H9 (cell line): Measurements from ENCODE around the gene CD4. TPM values are rescaled to one million over a fixed set of nuclear protein-coding genes. Genes with fewer than 3 reads are reported as not detected.

Source experiments
- DNase-seq: peaks from one replicate; pipeline ENCODE4 v3.0.0-alpha.2; 2017
- H2AFZ ChIP-seq: one replicate; pipeline ENCODE4 v1.6.1; 2013; ENCODE audit warnings: mild to moderate bottlenecking, low read length, control low read depth, moderate library complexity
- H2AK5ac ChIP-seq: 2 replicates; pipeline ENCODE4 v1.6.1; 2013; ENCODE audit warnings: low read length, control low read depth, mixed read lengths; ENCODE audit not compliant: insufficient read length
- H2BK120ac ChIP-seq: one replicate; pipeline ENCODE4 v1.6.1; 2013; ENCODE audit warnings: low read depth, mild to moderate bottlenecking, low read length, control low read depth, inconsistent platforms; ENCODE audit not compliant: poor library complexity, severe bottlenecking
- H2BK12ac ChIP-seq: 2 replicates; pipeline ENCODE4 v1.6.1; 2013; ENCODE audit warnings: low read length, control low read depth, mixed read lengths, low read depth; ENCODE audit not compliant: insufficient read length
- H2BK15ac ChIP-seq: 2 replicates; pipeline ENCODE4 v1.6.1; 2013; ENCODE audit warnings: low read depth, low read length, control low read depth
- H2BK20ac ChIP-seq: one replicate; pipeline ENCODE4 v1.6.1; 2013; ENCODE audit warnings: low read depth, mild to moderate bottlenecking, low read length, control low read depth, inconsistent platforms; ENCODE audit not compliant: poor library complexity, severe bottlenecking
- H2BK5ac ChIP-seq: 2 replicates; pipeline ENCODE4 v1.6.1; 2013; ENCODE audit warnings: low read length, control low read depth, mixed read lengths; ENCODE audit not compliant: insufficient read length
- H3K14ac ChIP-seq: 2 replicates; pipeline ENCODE4 v1.6.1; 2013; ENCODE audit warnings: low read length, control low read depth; ENCODE audit not compliant: insufficient read depth
- H3K18ac ChIP-seq: 2 replicates; pipeline ENCODE4 v1.6.1; 2013; ENCODE audit warnings: low read depth, mild to moderate bottlenecking, mixed read lengths, low read length, control low read depth; ENCODE audit not compliant: insufficient read length
- H3K23ac ChIP-seq: 2 replicates; pipeline ENCODE4 v1.6.1; 2013; ENCODE audit warnings: low read length, control low read depth, mixed read lengths, low read depth; ENCODE audit not compliant: insufficient read length
- H3K23me2 ChIP-seq: 2 replicates; pipeline ENCODE4 v1.6.1; 2013; ENCODE audit warnings: low read depth, mild to moderate bottlenecking, mixed read lengths, low read length, control low read depth; ENCODE audit not compliant: insufficient read length, poor library complexity, severe bottlenecking
- H3K27ac ChIP-seq: 2 replicates; pipeline ENCODE4 v1.5.1; 2013; ENCODE audit warnings: low read length, control low read depth, mixed read lengths, low read depth; ENCODE audit not compliant: insufficient read length
- H3K27me3 ChIP-seq: 2 replicates; pipeline ENCODE4 v1.6.1; 2013; ENCODE audit warnings: low read length, control low read depth, inconsistent platforms; ENCODE audit not compliant: insufficient read depth
- H3K4ac ChIP-seq: 2 replicates; pipeline ENCODE4 v1.6.1; 2013; ENCODE audit warnings: low read depth, mild to moderate bottlenecking, control low read depth, inconsistent platforms, low read length, moderate library complexity
- H3K4me1 ChIP-seq: 2 replicates; pipeline ENCODE4 v1.6.1; 2013; ENCODE audit warnings: low read length, control low read depth, inconsistent platforms; ENCODE audit not compliant: insufficient read depth
- H3K4me2 ChIP-seq: 2 replicates; pipeline ENCODE4 v1.6.1; 2013; ENCODE audit warnings: low read length, control low read depth, mixed read lengths; ENCODE audit not compliant: insufficient read length, insufficient read depth
- H3K56ac ChIP-seq: 2 replicates; pipeline ENCODE4 v1.6.1; 2013; ENCODE audit warnings: low read depth, mild to moderate bottlenecking, mixed read lengths, low read length, control low read depth; ENCODE audit not compliant: insufficient read length
- H3K79me1 ChIP-seq: 2 replicates; pipeline ENCODE4 v1.6.1; 2013; ENCODE audit warnings: low read depth, mild to moderate bottlenecking, moderate library complexity, low read length, control low read depth, inconsistent platforms; ENCODE audit not compliant: insufficient read depth, poor library complexity, severe bottlenecking
- H3K79me2 ChIP-seq: 2 replicates; pipeline ENCODE4 v1.6.1; 2013; ENCODE audit warnings: low read length, control low read depth, inconsistent platforms; ENCODE audit not compliant: insufficient read depth
- H3K9ac ChIP-seq: 2 replicates; pipeline ENCODE4 v1.6.1; 2013; ENCODE audit warnings: low read length, control low read depth, mixed read lengths; ENCODE audit not compliant: insufficient read length; ENCODE audit errors: extremely low read depth
- H3K9me3 ChIP-seq: one replicate; pipeline ENCODE4 v1.6.1; 2013; ENCODE audit warnings: low read depth, low read length, inconsistent platforms; ENCODE audit not compliant: control insufficient read depth
- H3T11ph ChIP-seq: one replicate; pipeline ENCODE4 v1.6.1; 2013; ENCODE audit warnings: mild to moderate bottlenecking, low read length, control low read depth, inconsistent platforms
- H4K20me1 ChIP-seq: one replicate; pipeline ENCODE4 v1.6.1; 2013; ENCODE audit not compliant: control insufficient read depth, insufficient read length, insufficient read depth
- H4K5ac ChIP-seq: 2 replicates; pipeline ENCODE4 v1.6.1; 2013; ENCODE audit warnings: low read depth, mild to moderate bottlenecking, mixed read lengths, low read length, control low read depth; ENCODE audit not compliant: insufficient read length
- H4K8ac ChIP-seq: replicated peaks from 2 replicates; pipeline ENCODE4 v1.6.1; 2013; ENCODE audit warnings: low read length, control low read depth, mixed read lengths, low read depth; ENCODE audit not compliant: insufficient read length
- H4K91ac ChIP-seq: 2 replicates; pipeline ENCODE4 v1.6.1; 2013; ENCODE audit warnings: low read depth, mild to moderate bottlenecking, moderate library complexity, mixed read lengths, low read length, control low read depth; ENCODE audit not compliant: insufficient read length
- H3K27ac Mint-ChIP-seq, 3 experiments: 2 replicates in 2 of 3; 3 replicates in 1 of 3; pipeline ENCODE4 v1.8.0; 2020 to 2021; ENCODE audit warnings: mixed read lengths in 3 of 3, mild to moderate bottlenecking in 1 of 3, moderate library complexity in 1 of 3
- H3K27me3 Mint-ChIP-seq: 2 replicates; pipeline ENCODE4 v1.8.0; 2021; ENCODE audit warnings: low read depth, mild to moderate bottlenecking, moderate library complexity, mixed read lengths
- H3K36me3 Mint-ChIP-seq, 3 experiments: 2 replicates in 2 of 3; 3 replicates in 1 of 3; pipeline ENCODE4 v1.8.0; 2020 to 2021; ENCODE audit warnings: low read depth in 3 of 3, mixed read lengths in 3 of 3; ENCODE audit not compliant: insufficient read depth in 1 of 3
- H3K4me1 Mint-ChIP-seq, 2 experiments: 2 replicates each; pipeline ENCODE4 v1.8.0; 2020; ENCODE audit warnings: mixed read lengths in 2 of 2
- H3K4me3 Mint-ChIP-seq, 2 experiments: 2 replicates in 1 of 2; 3 replicates in 1 of 2; pipeline ENCODE4 v1.8.0; 2020 to 2021; ENCODE audit warnings: mild to moderate bottlenecking in 2 of 2, mixed read lengths in 2 of 2, moderate library complexity in 1 of 2
- H3K9me3 Mint-ChIP-seq, 2 experiments: 2 replicates in 1 of 2; 3 replicates in 1 of 2; pipeline ENCODE4 v1.8.0; 2020; ENCODE audit warnings: mild to moderate bottlenecking in 2 of 2, mixed read lengths in 2 of 2, moderate library complexity in 1 of 2
- WGBS: extraction: QIAGEN DNeasy Blood & Tissue Kit; methylation state at CpG from one replicate; pipeline ENCODE4 v1.1.7; 2013; ENCODE audit warnings: missing lambda C conversion rate, low lambda C conversion rate, mixed read lengths; ENCODE audit not compliant: insufficient read length; ENCODE audit errors: extremely low coverage; 5-methylcytosine and 5-hydroxymethylcytosine counted together
- total RNA-seq: library from RNA; stranded (reverse); gene quantifications from 2 replicates; pipeline ENCODE4 v1.2.1, GENCODE V29; 2021
- TF ChIP-seq, protein P1 (sequence below): fragments of 200-600 bp; sonication (generic); conservative IDR thresholded peaks from 3 replicates; pipeline ENCODE4 v1.8.0; 2021; ENCODE audit warnings: antibody characterized with exemption, mild to moderate bottlenecking

CD4 gene
- total RNA-seq, 1 experiment from 2014 or later: 1.1 TPM

DNA sequence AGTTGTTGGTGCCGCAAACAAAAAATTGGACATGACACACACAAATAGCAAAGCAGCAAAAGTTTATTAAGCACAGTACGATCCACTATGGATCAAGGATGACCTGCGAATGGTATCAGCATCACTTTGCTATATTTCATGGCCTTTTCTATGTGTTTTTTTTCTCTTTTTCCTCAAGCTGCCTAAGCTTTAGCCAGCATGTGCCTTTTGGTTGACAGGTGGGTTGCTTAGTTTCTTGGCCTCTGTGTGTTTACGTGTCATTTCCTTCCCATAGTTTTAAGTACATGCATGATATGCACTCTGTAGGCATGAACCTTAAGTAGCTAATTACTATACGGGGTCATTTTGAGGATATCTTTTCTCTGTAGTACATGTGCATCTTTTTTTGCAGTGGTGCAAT, 9.8 kb downstream of the CD4 start:
- Histone ChIP-seq H3K9me3 (no peaks in the 10 kb centered on the region), H2BK12ac (no peak overlapping the region), H4K5ac (no peak overlapping the region), H4K8ac (no peak overlapping the region), H4K20me1 (no peaks in the 10 kb centered on the region), H2BK15ac (no peak overlapping the region), H2BK5ac (no peak overlapping the region), H3K79me1 (no peaks in the 10 kb centered on the region), H3K4ac (no peak overlapping the region), H2AFZ (no peak overlapping the region), H3K4me2 (no peak overlapping the region), H2BK120ac (no peak overlapping the region), H4K91ac (no peak overlapping the region), H2AK5ac (no peak overlapping the region), H3K18ac (no peak overlapping the region), H3T11ph (no peak overlapping the region), H3K14ac (no peak overlapping the region), H3K4me1 (no peaks in the 10 kb centered on the region), H3K23ac (no peak overlapping the region), H3K23me2 (no peaks in the 10 kb centered on the region), H3K27ac (no peak overlapping the region), H3K56ac (no peak overlapping the region), H2BK20ac (no peak overlapping the region), H3K79me2 (no peaks in the 10 kb centered on the region), H3K27me3 (no peaks in the 10 kb centered on the region; the same call in 1 of the 2 replicates), H3K9ac (no peak overlapping the region)
- H3K36me3 Mint-ChIP-seq: peaks cover 0 to 2% (median 1%) of the 10 kb centered on the region in 3 experiments; a peak in 3 of 7 replicates
- DNase-seq: no peak
- peaks cover 0 to 6% of the 10 kb centered on the region in 2 experiments; a peak in 2 of 4 replicates for H3K4me1 Mint-ChIP-seq
- H3K9me3 Mint-ChIP-seq: peaks cover 1 to 2% of the 10 kb centered on the region in 2 experiments; a peak in 3 of 5 replicates
- TF ChIP-seq, protein P1, sequence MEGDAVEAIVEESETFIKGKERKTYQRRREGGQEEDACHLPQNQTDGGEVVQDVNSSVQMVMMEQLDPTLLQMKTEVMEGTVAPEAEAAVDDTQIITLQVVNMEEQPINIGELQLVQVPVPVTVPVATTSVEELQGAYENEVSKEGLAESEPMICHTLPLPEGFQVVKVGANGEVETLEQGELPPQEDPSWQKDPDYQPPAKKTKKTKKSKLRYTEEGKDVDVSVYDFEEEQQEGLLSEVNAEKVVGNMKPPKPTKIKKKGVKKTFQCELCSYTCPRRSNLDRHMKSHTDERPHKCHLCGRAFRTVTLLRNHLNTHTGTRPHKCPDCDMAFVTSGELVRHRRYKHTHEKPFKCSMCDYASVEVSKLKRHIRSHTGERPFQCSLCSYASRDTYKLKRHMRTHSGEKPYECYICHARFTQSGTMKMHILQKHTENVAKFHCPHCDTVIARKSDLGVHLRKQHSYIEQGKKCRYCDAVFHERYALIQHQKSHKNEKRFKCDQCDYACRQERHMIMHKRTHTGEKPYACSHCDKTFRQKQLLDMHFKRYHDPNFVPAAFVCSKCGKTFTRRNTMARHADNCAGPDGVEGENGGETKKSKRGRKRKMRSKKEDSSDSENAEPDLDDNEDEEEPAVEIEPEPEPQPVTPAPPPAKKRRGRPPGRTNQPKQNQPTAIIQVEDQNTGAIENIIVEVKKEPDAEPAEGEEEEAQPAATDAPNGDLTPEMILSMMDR: no peak
- H3K4me3 Mint-ChIP-seq: no peak overlapping the region
- H3K27ac Mint-ChIP-seq: no peak overlapping the region
- peaks cover 31% of the 10 kb centered on the region for H3K27me3 Mint-ChIP-seq
- WGBS: no CpG with 5 or more reads among the region's 5 CpGs
